K562 (cell line): Measurements from ENCODE around the gene TRAPPC12. TPM values are rescaled to one million over a fixed set of nuclear protein-coding genes. Genes with fewer than 3 reads are reported as not detected.
A peak's percentile ranks its signal among the peaks of the same experiment; 100 is the strongest.

Experiments
- ATF1 ChIP-seq, 2 experiments: fragments of 450-650 bp in 1 of 2; IDR thresholded peaks; 2 replicates each; pipeline ENCODE4 v1.6.1; 2016; ENCODE audit warnings: missing compliant biosample characterization in 1 of 2, missing genetic modification characterization in 1 of 2
- EGR1 ChIP-seq: fragments of 450-650 bp; conservative IDR thresholded peaks from 2 replicates; pipeline ENCODE4 v1.6.1; 2017; ENCODE audit warnings: mild to moderate bottlenecking
- HMG20A ChIP-seq: fragments of 450-650 bp; formaldehyde crosslinking; conservative IDR thresholded peaks from 2 replicates; pipeline ENCODE4 v1.4.0; 2020; ENCODE audit warnings: mild to moderate bottlenecking, mixed read lengths
- HNRNPUL1 ChIP-seq: fragments of 200-400 bp; formaldehyde crosslinking; IDR thresholded peaks from 2 replicates; pipeline ENCODE4 v1.6.1; 2017; ENCODE audit warnings: low read length
- MBD2 ChIP-seq: sonication (generic); IDR thresholded peaks from 2 replicates; pipeline ENCODE4 v1.6.1; 2016; ENCODE audit warnings: low read depth, borderline replicate concordance
- NCOA6 ChIP-seq: fragments of 450-650 bp; IDR thresholded peaks from 2 replicates; pipeline ENCODE4 v1.6.1; 2017; ENCODE audit warnings: mild to moderate bottlenecking
- PKNOX1 ChIP-seq: fragments of 450-650 bp; IDR thresholded peaks from 2 replicates; pipeline ENCODE4 v1.6.1; 2016
- RAD21 ChIP-seq, 2 experiments: fragments of 250-450 bp in 1 of 2; fragments of 450-650 bp in 1 of 2; sonication (Bioruptor Pico) in 1 of 2; formaldehyde crosslinking in 1 of 2; IDR thresholded peaks in 1 of 2; conservative IDR thresholded peaks in 1 of 2; 2 replicates each; pipeline versions ENCODE4 v1.4.0 to v1.8.0; 2020 to 2022; ENCODE audit warnings: mild to moderate bottlenecking in 2 of 2, moderate library complexity in 1 of 2
- RAD51 ChIP-seq: fragments of 450-650 bp; IDR thresholded peaks from 2 replicates; pipeline ENCODE4 v1.7.1; 2016; ENCODE audit warnings: low read depth, mild to moderate bottlenecking, borderline replicate concordance
- RERE ChIP-seq: sonication (generic); formaldehyde crosslinking; IDR thresholded peaks from 2 replicates; pipeline ENCODE4 v1.8.0; 2023; ENCODE audit warnings: missing genetic modification reagents, mild to moderate bottlenecking, borderline replicate concordance
- TRIM28 ChIP-seq: fragments of 450-650 bp; IDR thresholded peaks from 2 replicates; pipeline ENCODE4 v1.6.1; 2017
- ZFX ChIP-seq: sonication (generic); formaldehyde crosslinking; IDR thresholded peaks from 2 replicates; pipeline ENCODE4 v1.8.0; 2022; ENCODE audit warnings: mild to moderate bottlenecking, missing genetic modification reagents, moderate library complexity
- ZNF511 ChIP-seq: sonication (generic); formaldehyde crosslinking; IDR thresholded peaks from 2 replicates; pipeline ENCODE4 v1.8.0; 2022; ENCODE audit warnings: mild to moderate bottlenecking, missing genetic modification reagents
- polyA plus RNA-seq, 8 experiments: library from polyadenylated mRNA; depleted of rRNA in 4 of 8; stranded (reverse) in 5 of 8; unstranded in 3 of 8; fragments of >200 nt; fragmentation: Nextera tagmentation in 2 of 8; fragmentation: Illumina TruSeq in 1 of 8; extraction: Ambion mirVana in 2 of 8; extraction: Trizol in 1 of 8; gene quantifications; 2 replicates each; pipeline versions ENCODE4 v1.2.1 to v1.2.3, GENCODE V29; 2011 to 2014; ENCODE audit warnings: inconsistent platforms in 1 of 8, missing spikeins in 1 of 8
- total RNA-seq, 7 experiments: library from RNA; depleted of rRNA in 6 of 7; stranded (reverse); fragments of >200 nt in 6 of 7; fragmentation: Illumina TruSeq in 2 of 7; extraction: Trizol in 2 of 7; gene quantifications; 2 replicates each; pipeline versions ENCODE4 v1.2.1 to v1.2.3, GENCODE V29; 2011 to 2021; ENCODE audit warnings: low replicate concordance in 1 of 7
- TF ChIP-seq, protein P1 (sequence below): IDR thresholded peaks from 3 replicates; pipeline ENCODE4 v1.6.1; 2011; ENCODE audit warnings: borderline replicate concordance, mild to moderate bottlenecking; ENCODE audit not compliant: insufficient read length, insufficient read depth

The TRAPPC12 gene
- total and polyA plus RNA-seq, 9 of the 15 experiments (the other 6 are each of a cell fraction or from before 2014, with no cell fraction given): 8.0 to 75.2 (median 39.1) TPM

DNA sequence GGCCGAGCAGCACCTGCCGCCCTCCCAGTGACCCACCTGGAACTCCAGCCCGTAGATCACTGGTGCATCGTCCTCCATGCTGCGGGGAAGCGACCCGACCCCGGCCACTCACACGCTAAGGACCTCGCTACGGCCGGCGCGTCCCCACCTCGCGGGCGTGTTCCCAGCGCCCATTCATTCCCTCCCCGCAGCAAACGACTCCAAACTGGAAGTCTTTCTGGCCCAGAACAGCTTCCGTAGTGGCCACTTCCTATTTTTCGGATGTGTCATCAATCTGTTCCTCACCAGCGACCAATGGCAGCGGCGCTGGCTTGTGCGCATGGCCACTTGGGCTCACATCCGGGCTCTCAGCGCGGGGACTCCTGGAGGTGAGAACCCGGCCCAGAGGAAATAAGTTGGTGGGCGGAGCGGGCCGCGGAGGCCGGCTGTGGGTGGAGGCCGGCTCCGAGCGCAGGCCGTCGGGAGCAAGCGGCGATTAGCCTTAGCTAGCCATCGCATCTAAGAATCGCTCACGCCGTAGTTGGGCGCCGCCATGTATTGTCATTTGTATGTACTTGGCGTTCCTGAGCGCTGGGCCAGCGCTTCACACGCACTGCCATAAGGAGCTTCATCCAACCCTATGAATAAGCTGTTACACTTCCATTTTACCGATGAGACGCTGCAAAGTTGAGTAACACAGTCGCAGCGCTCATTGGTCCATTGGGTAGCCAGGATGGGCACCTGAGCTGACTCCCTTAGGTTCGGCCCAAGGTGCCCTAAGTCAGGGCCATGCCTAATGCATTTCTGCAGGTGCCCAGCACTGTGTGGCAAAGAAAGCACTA lies 1.7 kb upstream of the TRAPPC12 start, which contains the start of gene EIPR1 (continued):
- TF ChIP-seq RERE (CRISPR knock-in tag) (no peak), ZNF511 (CRISPR knock-in tag) (peak; percentile 63; the same call in 1 of the 2 replicates), HNRNPUL1 (no peak), RAD51 (no peak), MBD2 (peak; percentile 73), ATF1 (CRISPR knock-in tag; IDR thresholded peaks at IDR 0.05) (no peak), ATF1 (tag; IDR thresholded peaks at IDR 0.05) (peak; percentile 96), ZFX (CRISPR knock-in tag) (peak; percentile 94), TRIM28 (peak; percentile 21; the same call in 1 of the 2 replicates), EGR1 (peak; percentile 90), RAD21 (CRISPR knock-in tag; conservative IDR thresholded peaks at IDR 0.05 in 1 of 2, IDR thresholded peaks at IDR 0.05 in 1 of 2) (no peak), PKNOX1 (peak; percentile 63), NCOA6 (no peak), HMG20A (CRISPR knock-in tag) (no peak)
- TF ChIP-seq, protein P1, sequence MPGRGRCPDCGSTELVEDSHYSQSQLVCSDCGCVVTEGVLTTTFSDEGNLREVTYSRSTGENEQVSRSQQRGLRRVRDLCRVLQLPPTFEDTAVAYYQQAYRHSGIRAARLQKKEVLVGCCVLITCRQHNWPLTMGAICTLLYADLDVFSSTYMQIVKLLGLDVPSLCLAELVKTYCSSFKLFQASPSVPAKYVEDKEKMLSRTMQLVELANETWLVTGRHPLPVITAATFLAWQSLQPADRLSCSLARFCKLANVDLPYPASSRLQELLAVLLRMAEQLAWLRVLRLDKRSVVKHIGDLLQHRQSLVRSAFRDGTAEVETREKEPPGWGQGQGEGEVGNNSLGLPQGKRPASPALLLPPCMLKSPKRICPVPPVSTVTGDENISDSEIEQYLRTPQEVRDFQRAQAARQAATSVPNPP: no peak
